Ovary (tissue), 9 donors: ENCODE results near the gene CNRIP1. TPM values are rescaled to one million over a fixed set of nuclear protein-coding genes. Genes with fewer than 3 reads are reported as not detected.
A peak's percentile ranks its signal among the peaks of the same experiment; 100 is the strongest.

Source experiments
- DNase-seq, 5 donors: peaks; one replicate each; pipeline ENCODE4 v3.0.0-alpha.2; 2019 to 2020
- H3K27ac ChIP-seq, 2 donors: fragments of 200-600 bp; one replicate each; pipeline versions ENCODE4 v1.5.1 to v1.8.0; 2019 to 2022
- H3K27me3 ChIP-seq: fragments of 200-600 bp; one replicate; pipeline ENCODE4 v1.8.0; 2022
- H3K36me3 ChIP-seq: fragments of 200-600 bp; sonication (generic); one replicate; pipeline ENCODE4 v1.5.1; 2019
- H3K4me1 ChIP-seq: one replicate; pipeline ENCODE4 v1.8.1; 2013; ENCODE audit warnings: mild to moderate bottlenecking, moderate library complexity; ENCODE audit not compliant: insufficient read depth
- H3K4me3 ChIP-seq: fragments of 200-600 bp; sonication (generic); one replicate; pipeline ENCODE4 v1.5.1; 2017
- H3K9me3 ChIP-seq, 2 donors: fragments of 200-600 bp in 1 of 2; sonication (generic) in 1 of 2; one replicate each; pipeline versions ENCODE4 v1.5.1 to v1.8.1; 2013 to 2019; ENCODE audit warnings: mild to moderate bottlenecking in 1 of 2, moderate library complexity in 1 of 2
- CTCF ChIP-seq, 3 donors: fragments of 450-650 bp in 2 of 3; fragments of 200-600 bp in 1 of 3; IDR thresholded peaks; one replicate each; pipeline versions ENCODE4 v1.5.1 to v1.8.0; 2016 to 2022; ENCODE audit warnings: antibody characterized with exemption in 3 of 3, mild to moderate bottlenecking in 1 of 3
- EP300 ChIP-seq: sonication (generic); formaldehyde crosslinking; IDR thresholded peaks from one replicate; pipeline ENCODE4 v1.6.1; 2017; ENCODE audit warnings: antibody characterized with exemption
- POLR2A ChIP-seq: fragments of 450-650 bp; IDR thresholded peaks from one replicate; pipeline ENCODE4 v1.6.1; 2017; ENCODE audit warnings: antibody characterized with exemption, mild to moderate bottlenecking, moderate library complexity
- WGBS, 3 donors: extraction: QIAGEN DNeasy Blood & Tissue Kit in 1 of 3; methylation state at CpG; one replicate each; pipeline versions ENCODE4 v1.1.5 to v1.1.7; 2013 to 2017; 5-methylcytosine and 5-hydroxymethylcytosine counted together
- intact Hi-C, 4 donors: fragments of 100-400 bp; cut with DNase I; formaldehyde crosslinking; loops; one replicate each; pipeline versions ENCODE4 v1.11.0 to v1.15.1; 2022 to 2023
- polyA plus RNA-seq, 2 donors: library from polyadenylated mRNA; stranded (reverse); fragments of 200-250 nt in 1 of 2; fragments of 350-450 nt in 1 of 2; fragmentation: Illumina TruSeq in 1 of 2; extraction: RNeasy Lipid Tissue Mini Kit (QIAGEN cat#74804) in 1 of 2; gene quantifications; one replicate each; pipeline ENCODE4 v1.2.3, GENCODE V29; 2013 to 2014
- total RNA-seq, 7 donors: library from RNA; depleted of rRNA in 2 of 7; stranded (reverse); fragments of >200 nt in 2 of 7; fragmentation: NEBNext Ultra II Directional in 3 of 7; extraction: Animal tissue kit (Norgen Biotek cat#: 25700) in 3 of 7; gene quantifications; one replicate each; pipeline versions ENCODE4 v1.1.0 to v1.2.4, GENCODE V29; 2016 to 2023
- donor health status: DM: no; HTN: no; CAD: no; lungs with moderate emphysema.
- donor health status: DM: no; HTN: no; CAD: no.
- donor health status: Bipolar disorder and iron deficiency.
- donor health status: DM: yes; HTN: yes; CAD: no.
- donor health status: DM: no; HTN: no; CAD: no.
- donor health status: DM: yes; HTN: yes; CAD: no.

The CNRIP1 gene
- total and polyA plus RNA-seq, 9 donors: 29.8 to 95.5 (median 50.2) TPM

GRCh38 chr2:68253219-68254068 lies 66.3 kb downstream of the CNRIP1 start:
- peak overlapping the region; percentile 82 for H3K4me3 ChIP-seq
- TF ChIP-seq CTCF (IDR thresholded peaks at IDR 0.05) (no peak), EP300 (no peak), POLR2A (no peak)
- H3K27me3 ChIP-seq: no peaks in the 10 kb centered on the region
- H3K27ac ChIP-seq: peak overlapping the region; percentile 89 to 96
- intact Hi-C loops: loop anchor here in 1 of 4 donors (5.0 kb wide), 1 partner anchor 96 kb away; the partner anchor contains the start of gene PNO1
- peak in 1 of 5 donors; percentile 25 for DNase-seq
- no peaks in the 10 kb centered on the region for H3K9me3 ChIP-seq
- WGBS, 3 donors: 0 to 1% (median 0%) methylated on average over 15 of the region's 15 CpGs
- peaks cover 3% of the 10 kb centered on the region for H3K4me1 ChIP-seq
- no peaks in the 10 kb centered on the region for H3K36me3 ChIP-seq

- peak within 1 kb of the TSS; percentile 89 to 96 for H3K27ac ChIP-seq
- intact Hi-C loops: loop anchor here in 1 of 4 donors (5.0 kb wide), 1 partner anchor 95 kb away; the partner anchor contains the start of gene PNO1
- H3K36me3 ChIP-seq: no peaks in the 10 kb centered on the region
- H3K4me3 ChIP-seq: peak within 1 kb of the TSS; percentile 82
- H3K9me3 ChIP-seq: no peaks in the 10 kb centered on the region
- no peaks in the 10 kb centered on the region for H3K27me3 ChIP-seq
- 0% methylated on average over 69 to 78 of the region's 79 CpGs for WGBS, 3 donors
- peak; percentile 95 to 97 (median 95) for DNase-seq
- TF ChIP-seq CTCF (IDR thresholded peaks at IDR 0.05) (no peak), EP300 (peak; percentile 20), POLR2A (peak; percentile 78)
- H3K4me1 ChIP-seq: peaks cover 6% of the 10 kb centered on the region
These were observed 67.1 kb downstream of the CNRIP1 start, which contains the start of gene PPP3R1 for GRCh38 chr2:68252400-68253218. Gene PPP3R1 (minus strand): TSS chr2:68252532. CDS start chr2:68252127, 405 bp downstream.

- H3K4me1 ChIP-seq: peaks cover 12% of the 10 kb centered on the region
- intact Hi-C loops: loop anchor here in 1 of 4 donors (5.0 kb wide), 1 partner anchor 95 kb away; the partner anchor contains the start of gene PNO1
- peak overlapping the region; percentile 82 for H3K4me3 ChIP-seq
- H3K9me3 ChIP-seq: no peaks in the 10 kb centered on the region
- peak; percentile 37 to 74 (median 65) for DNase-seq
- H3K27ac ChIP-seq: peak overlapping the region; percentile 89 to 96
- no peak for TF ChIP-seq CTCF (IDR thresholded peaks at IDR 0.05)
- no peaks in the 10 kb centered on the region for H3K27me3 ChIP-seq
- H3K36me3 ChIP-seq: no peaks in the 10 kb centered on the region
- 0 to 1% (median 1%) methylated on average over 49 to 78 of the region's 78 CpGs for WGBS, 3 donors
These were observed 67.8 kb downstream of the CNRIP1 start for GRCh38 chr2:68251855-68252399.
